NOMO-1 treated with DMSO at 0.1 percent for 48 hours (cell line): ENCODE measurements around the gene P2RX3.

Source experiments
- DNase-seq: peaks from one replicate; lab custom pipeline; 2025; ENCODE audit not compliant: unreplicated experiment; lab: John Stamatoyannopoulos, UW

Gene P2RX3

DNA sequence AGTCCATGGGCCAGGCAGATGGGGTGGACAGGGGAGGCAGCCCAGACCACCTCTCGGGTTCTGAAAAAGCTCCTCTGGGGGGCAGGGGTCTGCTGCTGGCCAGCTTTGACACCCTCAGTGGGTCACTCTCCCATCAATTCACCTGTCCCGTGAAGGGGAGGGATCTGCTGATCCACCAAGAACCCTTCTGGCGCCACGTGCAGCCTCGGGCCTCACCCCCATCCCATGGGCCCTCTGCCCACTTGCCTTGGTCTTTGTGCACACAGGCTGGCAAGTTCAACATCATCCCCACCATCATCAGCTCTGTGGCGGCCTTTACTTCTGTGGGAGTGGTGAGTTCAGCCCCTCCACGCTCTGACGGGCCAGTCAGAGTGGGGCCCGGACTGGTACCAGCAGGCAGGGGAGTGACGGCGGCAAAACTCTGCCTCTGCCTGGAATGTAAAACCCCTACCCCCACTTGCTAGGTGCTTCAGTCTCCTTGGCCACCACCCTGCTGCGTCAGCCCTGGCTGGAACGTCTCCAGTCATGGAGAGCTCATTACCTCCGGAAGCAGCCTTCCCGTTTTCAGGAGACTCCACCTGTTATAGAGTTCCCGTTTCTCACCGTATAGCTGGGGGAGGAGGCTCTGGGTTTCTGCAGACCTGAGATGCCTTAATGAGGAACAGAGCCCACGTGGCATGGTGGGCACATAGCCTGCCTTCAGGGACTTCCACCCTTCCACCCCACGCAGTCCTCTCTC, 30.1 kb downstream of the P2RX3 start:
- DNase-seq, result no peak

DNA sequence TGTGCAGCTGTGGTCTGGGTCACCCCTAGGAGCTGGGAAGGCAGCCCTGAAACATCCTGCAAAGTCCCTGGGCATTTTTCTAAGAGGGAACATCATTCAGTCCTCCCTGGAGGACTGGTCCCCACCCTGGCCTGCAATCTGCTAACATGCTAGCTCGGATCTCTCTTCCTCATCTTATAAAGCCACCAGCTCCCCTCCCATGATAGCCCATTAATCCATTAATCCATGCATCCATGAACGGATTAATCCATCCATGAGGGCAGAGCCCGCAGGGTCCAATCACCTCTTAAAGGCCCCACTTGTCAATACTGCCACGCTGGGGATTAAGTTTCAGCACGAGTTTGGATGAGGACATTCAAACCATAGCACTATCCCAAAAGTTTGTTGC, 30.7 kb downstream of the P2RX3 start:
- DNase-seq, result no peak

DNA sequence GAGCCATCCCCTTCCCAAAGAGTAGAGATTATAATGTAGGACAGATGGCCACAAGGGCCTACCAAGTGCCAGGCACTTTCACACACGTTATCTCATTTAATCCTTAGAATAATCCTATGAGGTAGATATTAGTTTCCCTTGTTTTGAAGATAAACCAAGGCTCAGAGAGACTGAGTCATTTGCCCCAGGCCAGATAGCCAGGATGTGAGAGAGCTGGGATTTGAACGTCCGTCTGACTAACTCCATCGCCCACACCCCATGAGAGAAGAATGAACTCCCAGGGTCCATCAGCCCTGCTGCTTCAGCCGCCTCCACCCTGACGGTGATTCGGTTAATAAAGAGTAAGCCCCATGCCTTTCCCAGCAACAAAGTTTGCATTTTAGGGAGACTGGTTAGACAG, 32.1 kb downstream of the P2RX3 start:
- no peak for DNase-seq

DNA sequence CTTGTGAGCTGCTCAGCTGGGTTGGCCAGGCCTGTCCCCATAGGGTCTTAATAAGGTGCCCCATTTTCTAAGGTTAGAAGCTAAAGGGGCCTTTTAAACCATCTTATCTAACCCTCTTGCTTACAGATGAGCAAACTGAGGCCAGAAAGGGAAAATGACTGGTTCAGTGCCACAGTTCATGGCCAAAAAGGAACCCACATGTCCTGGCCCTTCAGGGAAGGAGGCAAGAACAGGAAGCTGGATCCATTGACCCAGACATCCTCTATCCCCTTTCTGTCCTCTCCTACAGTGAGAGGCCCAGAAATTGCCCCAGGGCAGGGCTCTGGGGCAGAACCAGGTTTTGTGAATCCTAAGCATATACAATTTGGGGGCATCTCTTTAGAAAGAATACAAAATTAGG, 32.8 kb downstream of the P2RX3 start:
- DNase-seq, result no peak

- DNase-seq, result no peak
Observed at GRCh38 chr11:57373146-57373545, 35.0 kb downstream of the P2RX3 start.

DNA sequence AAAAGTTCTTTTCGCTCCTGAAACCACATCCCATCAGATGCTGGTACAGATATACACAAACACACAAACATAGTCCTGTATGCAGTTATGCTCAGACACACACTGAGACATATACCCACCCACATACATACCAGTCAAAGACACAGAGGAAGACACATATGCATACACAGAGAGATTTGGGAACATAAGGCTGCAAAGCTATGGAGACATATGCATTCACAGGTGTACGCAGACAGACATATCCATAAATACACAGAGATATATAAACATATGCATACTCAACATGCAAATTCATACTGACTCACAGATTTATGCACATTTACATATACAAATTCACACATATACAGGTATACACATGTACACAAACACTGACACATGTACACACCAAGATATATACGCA, 36.8 kb downstream of the P2RX3 start:
- DNase-seq, result no peak

GRCh38 chr11:57375490-57375889, 37.3 kb downstream of the P2RX3 start:
- DNase-seq, result no peak

DNA sequence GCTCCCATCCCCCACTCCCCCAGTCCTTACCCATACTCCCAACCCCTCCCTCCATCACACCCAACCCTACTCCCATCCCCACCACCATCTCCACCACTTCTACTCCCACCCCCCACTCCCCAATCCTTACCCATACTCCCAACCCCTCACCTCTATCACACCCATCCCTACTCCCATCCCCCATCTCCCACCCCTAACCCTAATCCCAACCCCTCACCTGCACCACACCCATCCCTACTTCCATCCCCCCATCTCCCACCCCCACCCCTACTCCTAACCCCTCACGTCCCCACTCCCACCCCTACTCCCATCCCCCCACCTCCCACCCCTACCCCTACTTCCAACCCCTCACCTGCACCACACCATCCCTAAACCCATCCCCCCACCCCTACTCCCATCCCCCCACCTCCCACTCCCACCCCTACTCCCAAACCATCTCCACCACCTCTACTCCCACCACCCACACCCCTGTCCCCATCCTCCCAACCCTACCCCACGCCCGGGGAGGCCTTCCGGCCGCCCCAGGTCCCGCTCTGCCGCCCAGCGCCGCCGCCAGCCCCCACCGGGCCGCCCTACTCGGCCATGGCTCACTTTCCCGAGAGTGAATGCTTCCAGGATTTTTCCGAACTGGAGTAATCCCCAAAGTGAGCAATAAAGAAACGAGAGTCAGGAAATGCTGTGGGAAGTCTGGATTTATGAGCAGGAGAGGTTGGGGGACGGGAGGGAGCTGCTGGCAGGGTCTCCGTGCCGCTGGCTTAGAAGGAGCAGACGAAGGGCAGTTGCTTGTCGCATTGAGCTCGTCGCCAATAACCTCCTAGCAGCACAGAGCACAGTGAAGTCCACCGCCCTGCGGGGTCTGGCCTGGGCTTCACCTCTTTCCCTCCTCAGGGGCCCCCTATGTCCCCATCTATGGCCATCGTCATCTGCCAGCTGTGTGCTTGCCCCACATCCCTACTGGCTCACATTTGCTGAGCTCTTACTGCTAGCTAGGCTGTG, 38.2 kb downstream of the P2RX3 start:
- no peak for DNase-seq

DNA sequence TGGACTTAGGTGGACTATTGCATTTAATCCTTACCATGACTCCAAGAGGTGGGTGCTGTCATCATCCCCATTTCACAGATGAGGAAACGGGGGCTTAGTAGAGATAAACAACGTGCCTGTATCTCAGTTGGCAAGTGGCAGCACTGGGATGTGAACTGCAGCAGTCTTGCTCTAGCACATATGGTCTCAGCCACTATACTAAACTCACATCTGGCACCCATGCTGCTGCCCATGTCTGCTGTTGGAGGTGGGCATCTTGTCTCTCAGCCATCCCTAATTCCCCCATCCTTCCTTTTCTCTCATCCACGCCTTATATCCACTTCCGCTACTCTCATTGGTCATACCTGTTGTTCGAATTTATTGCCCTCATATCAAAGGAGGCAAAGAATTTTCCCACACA, 39.0 kb downstream of the P2RX3 start:
- no peak for DNase-seq

DNA sequence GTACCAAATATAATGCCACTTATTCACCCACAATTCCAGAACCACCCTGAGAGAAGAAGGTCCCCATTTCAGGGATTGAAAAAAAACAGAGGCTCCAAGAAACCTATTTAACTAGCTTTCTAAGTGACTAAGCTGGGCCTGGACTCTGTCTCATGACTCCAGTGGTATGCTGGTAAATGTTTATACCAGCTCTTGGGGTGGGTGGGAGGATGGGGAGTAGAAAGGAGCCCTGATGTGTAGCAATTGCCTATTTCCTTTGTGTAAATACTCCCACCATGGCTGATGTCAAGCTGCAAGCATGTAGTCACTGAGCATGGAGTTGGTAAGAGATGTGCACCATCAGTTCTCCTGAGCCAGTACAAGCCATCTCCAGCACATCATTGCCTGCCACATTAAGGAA, 40.0 kb downstream of the P2RX3 start:
- DNase-seq, result no peak

DNA sequence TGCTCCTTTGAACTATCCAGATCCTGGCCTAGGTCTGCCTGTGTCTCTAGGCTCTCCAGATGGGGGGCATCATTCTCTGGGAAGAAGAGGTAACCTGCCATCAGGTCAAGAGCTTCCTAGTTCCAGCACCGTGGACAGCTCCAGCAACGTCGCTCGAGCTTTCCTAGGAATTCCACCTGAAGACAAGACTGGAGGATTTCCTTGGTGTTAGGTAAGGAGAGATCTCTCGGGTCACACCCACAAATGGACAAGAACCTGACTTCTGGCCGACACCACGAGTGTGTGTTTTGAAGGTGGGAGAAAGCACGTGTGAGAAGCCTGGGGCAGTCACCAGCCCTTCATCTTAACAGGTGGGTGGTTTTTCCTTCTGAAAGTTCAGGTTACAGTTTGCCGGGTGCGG, 41.6 kb downstream of the P2RX3 start:
- no peak for DNase-seq

DNA sequence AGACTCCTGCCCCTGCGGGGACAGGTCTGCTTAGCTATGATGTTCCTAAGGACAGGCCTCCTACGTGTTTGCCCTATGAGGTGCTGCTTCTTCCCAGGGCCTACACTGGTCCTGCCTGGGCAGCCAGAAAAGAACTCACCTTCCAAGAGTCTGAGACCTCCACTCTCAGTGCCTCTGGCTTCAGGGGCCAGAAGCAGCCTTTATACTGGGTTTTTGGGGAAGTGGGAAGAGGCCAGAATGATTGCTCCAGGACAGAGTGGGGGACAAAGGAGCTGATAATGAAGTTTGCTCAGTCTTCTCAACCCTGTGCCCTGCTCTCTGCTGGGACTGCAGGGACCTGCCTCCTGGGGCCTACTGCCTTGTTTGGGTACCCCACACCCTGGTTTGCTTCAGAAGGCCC, 42.8 kb downstream of the P2RX3 start, which contains the start of gene PRG3:
TSS of gene PRG3 (minus strand) at position 176 of the 400 bp plus-strand sequence. CDS start 442 bp downstream, outside the sequence.
- DNase-seq, result no peak

- no peak for DNase-seq
Observed at GRCh38 chr11:57386178-57386940, 48.2 kb downstream of the P2RX3 start.

- no peak for DNase-seq
Observed at GRCh38 chr11:57387289-57388030, 49.3 kb downstream of the P2RX3 start.

GRCh38 chr11:57390535-57390934, 52.4 kb downstream of the P2RX3 start, which contains the start of gene PRG2:
PRG2 (minus strand) TSS chr11:57390650; CDS start chr11:57389944, 706 bp downstream.
- DNase-seq, result no peak

DNA sequence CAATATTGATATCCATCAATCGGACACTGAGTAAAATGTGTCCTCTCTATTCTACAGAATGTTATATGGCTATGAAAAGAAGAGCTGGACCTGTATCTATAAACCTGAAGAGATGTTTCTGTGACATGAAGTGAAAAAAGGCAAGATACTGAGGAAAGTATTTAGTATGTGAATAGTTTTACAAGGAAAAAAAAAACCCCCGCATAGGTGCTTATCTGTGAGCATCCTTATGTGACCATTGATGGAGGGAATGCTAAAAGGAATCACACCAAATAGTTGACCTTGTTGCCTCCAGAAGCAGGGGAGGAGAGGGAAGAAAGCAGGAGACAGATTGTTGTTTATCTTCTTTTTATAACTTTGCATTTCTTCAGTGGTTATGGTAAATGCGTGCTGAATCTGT, 53.0 kb downstream of the P2RX3 start:
- DNase-seq, result no peak

DNA sequence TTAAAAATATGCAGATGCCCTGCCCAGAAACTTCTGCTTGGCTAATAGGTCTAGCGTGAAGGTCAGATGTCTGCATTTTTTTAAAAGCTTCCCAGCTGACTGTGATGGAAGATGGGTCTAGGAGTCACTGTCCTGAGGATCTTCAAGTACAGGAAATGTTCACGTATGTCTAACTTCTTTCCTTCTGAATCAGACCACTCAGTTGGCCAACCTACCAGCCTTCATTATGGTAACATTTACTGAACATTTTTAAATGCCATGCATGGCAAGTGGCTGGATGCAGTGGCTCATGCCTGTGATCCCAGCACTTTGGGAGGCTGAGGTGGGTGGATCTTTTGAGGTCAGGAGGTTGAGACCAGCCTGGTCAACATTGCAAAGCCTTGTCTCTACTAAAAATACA, 53.4 kb downstream of the P2RX3 start:
- peak; percentile 11 for DNase-seq

DNA sequence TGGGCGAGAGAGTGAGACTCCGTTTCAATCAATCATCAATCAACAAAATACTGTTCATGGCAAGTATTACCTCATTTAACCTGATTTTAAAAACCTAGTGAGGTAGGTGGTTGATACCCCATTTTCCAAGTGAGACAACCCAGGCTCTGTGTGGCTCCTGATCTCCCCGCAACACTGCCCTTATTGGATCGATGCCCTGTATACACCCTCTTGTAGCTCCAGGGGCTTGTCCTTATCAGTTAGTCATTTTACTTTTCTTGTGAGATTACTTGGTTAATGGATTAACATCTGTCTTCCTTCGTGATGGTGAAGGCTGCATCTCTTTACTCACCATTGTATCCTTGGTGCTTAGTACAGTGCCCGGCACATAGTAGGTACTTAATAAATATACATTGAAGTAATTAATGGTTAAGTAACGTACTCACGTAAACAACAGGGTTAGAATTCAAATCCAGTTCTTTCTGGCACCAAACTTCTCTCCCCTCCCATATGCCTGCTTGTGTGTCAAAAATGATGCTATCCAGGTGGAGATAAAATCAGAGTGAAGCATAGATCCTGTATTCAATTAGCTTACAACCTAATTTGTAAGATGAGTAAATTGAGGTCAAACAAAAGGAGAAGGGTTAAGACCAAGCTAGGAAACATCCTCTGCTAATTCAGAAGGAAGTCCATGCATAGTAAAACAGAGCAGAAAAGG, 54.1 kb downstream of the P2RX3 start:
- DNase-seq, result no peak

- no peak for DNase-seq
Observed at GRCh38 chr11:57392763-57393105, 54.6 kb downstream of the P2RX3 start.
